ENCODE results near the gene WSCD1.
A peak's percentile ranks its signal among the peaks of the same experiment; 100 is the strongest.

Gene WSCD1

DNA sequence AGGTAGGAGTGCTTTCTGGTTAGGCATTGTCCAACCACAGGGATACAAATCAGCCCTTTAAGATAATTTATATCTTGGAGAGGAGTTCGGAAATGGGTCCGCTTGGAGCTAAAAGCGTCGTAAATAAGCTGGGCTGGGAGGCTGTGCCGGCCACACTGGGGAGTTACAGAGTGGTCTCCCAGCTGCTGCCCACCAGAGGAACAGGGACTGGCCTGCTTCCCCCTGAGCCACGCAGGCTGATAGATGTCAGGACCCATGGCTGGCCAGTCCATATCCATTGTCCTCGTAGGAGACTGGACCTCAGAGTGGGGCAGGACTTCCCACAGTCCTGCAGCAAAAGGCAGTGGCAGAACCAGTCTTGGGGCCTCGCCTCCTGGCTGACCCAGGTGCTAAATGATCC, 12.6 kb upstream of the WSCD1 start:
- DNase-seq = no peak

DNA sequence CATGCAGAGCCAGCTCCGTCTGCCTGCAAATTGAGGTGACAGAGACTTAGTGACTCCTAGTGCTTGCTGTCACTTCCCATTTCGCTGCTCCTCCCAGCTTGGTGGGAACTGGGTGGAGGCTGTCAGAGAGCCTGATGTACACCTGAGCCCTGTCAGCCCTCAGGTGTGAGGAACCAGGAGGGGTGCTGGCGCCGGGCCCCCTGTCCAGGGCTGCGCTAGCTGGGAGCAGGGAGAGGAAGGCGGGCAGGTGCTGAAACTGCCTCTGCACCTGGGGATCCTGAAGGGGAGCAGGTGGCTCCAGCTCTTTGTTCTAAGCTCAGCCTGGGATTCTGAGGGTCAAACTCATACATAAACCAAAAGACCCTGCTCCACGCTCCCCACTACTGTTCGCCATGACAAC, 10.8 kb upstream of the WSCD1 start:
- no peak for DNase-seq

DNA sequence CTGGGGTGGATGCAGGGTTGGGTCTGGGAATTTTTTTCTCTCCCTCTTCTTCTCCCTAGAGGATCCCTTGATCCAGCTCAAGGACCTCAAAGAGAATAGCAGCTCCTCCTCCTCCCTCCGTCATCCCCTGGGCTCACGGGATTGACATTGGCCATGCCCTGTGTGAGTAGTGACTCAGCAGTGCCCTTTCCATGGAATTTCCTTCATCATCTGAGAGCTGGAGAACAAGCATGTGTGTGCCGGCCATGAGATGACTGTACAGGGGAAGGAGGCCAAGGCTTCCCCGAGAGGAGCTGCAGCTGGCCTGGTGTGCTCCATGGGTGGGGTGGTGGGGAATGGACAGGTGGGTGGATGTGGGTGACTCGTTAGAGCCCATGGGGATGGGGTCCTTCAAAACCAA, 8.9 kb upstream of the WSCD1 start:
- DNase-seq = no peak

DNA sequence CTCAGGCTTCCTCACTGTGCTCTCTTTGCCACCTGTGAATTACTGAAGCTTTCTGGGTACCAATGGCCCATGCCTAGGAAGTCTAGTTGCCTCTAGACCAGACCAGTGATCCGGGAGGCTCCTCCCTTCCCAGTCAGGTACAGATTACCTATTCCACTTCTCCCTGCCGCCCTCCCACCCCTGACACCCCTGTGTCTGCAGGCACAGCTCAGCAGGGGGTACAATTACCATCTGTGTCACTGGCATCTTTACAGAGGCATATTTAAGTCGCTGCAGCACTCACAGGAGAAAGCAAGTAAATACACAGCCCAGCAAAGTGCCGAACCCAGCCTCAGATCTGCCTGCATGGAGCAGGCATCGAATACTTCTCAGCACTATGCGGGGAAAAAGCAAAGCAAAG, 5.3 kb upstream of the WSCD1 start:
- DNase-seq = no peak

DNA sequence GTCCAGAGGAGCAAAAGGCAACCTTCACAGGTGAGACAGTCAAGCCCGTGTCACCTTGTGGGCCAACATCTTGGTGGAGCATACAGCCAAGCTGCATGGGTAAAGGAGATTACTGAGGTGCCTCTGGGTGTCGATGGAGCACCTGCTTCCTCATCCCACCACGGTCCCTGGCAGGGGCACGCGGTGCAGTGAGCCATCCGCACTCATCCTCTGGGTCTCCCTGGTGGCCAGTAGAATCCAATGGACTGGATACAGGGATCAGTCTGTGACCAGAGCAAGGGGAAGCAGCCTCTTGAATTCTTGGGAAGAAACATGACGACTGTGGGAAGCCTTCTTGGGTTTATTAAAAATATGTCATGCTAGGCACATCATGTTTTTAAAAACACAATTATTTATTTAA, 4.8 kb upstream of the WSCD1 start:
- DNase-seq = no peak

DNA sequence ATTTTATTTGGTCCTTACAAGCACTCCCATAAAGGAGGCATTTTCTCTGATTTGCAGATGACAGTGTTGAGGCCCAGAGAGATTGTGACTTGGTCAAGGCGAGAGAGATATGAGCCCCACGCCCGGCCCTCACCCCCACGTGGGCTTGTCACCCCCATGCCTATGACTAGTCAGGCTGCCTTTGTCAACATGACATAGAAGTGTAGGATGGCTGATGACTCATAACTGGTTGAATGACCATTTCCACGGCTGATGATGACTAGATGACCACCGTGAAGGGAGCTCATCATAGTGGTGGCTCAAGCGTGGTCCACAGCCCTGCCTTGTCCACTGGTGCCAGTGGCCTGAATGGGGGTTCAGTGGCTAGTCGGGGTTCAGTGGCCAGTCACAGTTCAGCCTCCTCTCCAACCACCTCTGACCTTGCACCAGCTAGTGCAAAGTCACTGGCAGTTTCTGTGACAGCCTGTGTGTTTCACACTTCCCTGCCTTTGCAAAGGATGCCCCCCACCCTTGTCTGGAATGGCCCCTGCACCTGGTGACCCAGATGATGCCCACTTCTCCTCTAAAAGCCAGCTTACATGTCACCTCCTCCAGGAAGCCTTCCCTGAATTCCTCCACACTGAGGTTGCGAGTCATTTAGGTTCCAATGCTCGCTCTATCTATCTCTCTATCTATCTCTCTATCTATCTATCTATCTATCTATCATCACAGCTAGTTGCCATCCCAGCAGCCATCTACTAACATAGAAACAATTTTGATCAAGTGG, 3.8 kb upstream of the WSCD1 start:
- DNase-seq = no peak

DNA sequence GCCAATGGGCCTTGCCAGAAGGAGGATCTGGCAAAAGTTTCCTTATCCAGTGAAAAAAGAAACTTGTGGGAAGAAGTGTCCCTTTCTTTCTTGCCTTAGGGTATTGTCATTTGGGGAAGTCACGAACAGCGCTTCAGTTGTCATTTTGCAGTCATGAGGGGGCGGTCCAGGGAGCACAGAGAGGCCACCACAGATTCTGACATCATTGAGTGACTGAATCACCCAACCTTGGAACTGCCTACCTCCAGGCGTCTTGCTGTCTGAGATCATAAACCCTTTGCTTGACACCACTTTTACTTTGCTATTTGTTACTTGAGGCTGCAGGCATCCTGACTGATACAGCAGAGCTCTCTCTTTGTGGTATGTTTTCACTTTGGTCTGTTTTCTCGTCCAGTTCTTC, 3.1 kb upstream of the WSCD1 start:
- DNase-seq = no peak

DNA sequence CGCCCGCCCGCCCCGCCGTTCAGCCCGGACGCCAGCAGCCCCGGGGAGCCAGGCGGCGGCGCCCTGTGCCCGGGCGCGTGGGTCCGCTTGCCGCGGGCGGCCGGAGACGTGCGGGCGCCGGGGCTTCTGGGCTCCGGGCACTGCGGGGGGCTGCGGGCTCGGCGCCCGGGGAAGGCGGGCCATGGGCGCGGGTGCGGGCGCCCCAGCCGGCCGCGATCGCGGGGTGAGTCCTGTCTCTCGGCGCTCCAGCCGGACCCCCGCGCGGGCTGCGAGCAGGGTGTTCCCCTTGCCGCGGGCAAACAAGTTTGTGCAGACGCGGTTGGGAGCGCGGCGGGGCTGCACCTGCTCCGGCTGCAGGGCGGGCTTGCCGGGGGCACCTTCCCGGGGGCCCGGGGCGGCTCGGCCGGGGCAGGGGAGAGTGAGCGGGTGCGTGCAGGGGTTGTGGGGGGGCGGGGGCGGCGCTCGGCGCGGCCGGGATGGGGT, 292 bp downstream of the WSCD1 start:
- peak; percentile 25 for DNase-seq

DNA sequence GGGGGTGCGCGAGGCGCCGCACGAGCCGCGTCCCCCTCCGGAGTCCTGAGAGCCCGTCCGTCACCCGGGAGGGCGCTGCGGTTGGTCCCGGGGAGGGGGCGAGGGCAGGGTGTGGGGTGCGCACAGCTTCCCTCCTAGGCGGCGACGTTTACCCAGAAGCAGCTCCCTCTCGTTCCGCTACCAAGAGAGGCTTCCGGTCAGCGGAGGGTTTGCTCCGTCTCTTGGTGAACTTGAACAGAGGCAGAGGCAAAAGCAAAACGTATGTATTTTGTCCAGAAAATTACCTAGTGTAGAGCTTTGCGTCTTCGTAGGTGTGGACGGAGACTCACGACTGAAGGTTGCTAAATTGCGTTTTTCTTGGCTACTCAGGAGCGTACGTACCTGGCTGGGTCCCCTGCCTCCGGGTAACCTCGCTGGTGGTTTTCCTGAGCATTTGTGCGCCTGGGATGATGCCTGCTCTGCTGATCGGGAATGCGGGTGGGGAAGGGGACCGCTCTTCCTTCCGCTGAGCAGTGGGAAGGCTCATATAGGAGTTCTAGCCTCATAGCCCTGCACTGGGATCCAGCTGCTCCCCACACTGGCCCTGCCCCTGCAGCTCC, 833 bp downstream of the WSCD1 start:
- peak; percentile 53 for DNase-seq

DNA sequence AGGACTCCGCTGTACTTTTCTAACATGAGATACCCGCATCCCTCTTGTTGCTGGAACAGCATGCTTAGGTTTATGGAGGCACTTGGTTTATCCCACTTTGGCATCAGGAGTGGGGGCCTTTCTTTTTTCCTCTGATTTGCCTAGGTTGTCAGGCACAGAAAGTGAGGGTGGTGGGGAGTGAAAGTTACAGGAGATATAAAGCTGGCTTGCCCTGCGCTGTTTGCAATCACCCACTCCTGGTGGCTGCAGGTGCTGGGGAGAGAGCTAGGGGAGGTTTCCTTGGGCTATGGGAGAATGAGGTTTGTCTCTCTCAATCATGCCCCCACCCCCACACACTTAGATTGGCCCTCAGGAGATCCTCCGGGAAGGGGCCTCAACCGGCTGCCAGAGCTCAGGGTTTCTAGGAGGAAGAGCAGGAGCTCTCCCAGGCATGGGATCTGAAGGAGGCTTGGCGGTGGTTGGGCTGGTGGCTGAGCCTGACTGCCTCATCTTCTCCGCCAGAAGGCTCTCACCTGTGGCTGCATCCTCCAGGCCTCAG, 1.4 kb downstream of the WSCD1 start:
- no peak for DNase-seq

DNA sequence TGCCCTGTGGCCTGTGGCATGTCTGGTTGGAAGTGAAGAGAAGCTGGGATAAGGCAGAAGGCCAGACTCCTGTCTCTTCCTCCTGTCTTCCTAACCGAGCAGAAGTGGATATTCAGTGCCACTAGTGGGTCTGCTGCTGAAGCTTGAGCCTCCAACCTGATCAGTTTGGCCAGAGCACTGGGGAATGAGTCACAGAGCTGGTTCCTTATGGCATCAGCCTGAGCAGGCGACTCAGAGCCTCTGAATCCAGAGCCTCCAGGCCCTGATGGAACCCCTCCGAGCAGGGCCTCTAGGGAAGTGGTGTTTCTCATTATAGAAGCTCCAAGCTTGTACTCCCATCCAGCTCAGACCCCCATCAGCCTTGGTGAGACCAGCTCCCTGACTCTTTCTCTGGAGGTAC, 2.0 kb downstream of the WSCD1 start:
- no peak for DNase-seq

DNA sequence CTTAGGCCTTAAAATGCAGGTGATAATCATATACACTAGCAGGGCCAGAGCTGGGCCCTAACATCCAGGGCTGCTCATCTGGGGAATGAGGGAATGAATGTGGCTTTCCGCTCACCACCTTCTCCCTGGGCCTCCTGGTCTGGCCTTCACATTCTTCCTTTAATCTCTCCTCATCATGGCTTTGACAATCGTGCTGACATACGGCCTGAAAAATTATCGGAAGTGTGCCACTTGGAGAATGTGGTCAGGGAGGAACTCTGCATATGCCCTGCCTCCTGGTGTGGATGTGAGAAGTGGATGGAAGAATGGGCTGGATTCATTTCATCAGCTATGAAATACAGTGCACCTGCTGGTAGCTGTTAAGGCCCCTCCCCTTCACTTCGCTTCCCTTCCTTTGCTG, 2.4 kb downstream of the WSCD1 start:
- no peak for DNase-seq

DNA sequence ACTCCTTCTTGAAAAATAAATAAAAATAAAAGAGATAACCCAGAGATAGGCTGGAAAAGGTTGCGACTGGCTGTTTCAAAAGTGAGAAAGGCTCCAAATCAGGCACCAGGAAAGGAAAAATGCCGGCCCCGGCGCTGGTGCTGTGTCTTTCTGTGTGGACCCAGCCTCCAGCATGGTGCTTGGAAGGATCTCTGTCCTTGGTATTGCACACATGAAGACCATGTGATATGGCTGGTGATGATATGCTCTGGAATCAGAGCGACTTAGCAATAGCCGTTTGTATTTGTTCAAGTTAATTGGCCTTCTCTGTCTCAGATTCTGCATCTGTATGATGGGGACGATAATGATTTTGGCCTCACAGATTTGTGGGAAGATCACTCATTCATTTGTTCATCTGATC, 3.4 kb downstream of the WSCD1 start:
- DNase-seq = no peak

DNA sequence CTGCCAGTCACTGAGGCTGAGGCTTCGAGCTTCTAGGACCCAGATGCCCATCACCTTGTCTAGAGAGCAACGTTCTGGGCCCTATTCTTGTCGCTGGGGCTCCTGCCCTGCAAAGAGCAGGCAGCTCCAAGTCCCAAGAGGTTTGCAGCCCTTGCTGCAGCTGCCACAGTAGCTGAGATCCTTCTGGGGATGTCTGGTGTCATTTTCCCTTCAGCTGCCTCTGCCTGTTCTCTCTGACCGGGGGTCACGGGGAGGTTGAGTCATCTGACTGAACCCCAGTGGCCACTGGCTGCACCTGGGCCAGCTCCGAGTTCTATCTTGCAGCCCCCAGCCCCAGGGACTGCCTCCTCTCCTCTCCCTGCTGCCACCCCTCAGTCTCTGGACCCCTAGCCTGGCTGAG, 4.9 kb downstream of the WSCD1 start:
- DNase-seq = no peak

DNA sequence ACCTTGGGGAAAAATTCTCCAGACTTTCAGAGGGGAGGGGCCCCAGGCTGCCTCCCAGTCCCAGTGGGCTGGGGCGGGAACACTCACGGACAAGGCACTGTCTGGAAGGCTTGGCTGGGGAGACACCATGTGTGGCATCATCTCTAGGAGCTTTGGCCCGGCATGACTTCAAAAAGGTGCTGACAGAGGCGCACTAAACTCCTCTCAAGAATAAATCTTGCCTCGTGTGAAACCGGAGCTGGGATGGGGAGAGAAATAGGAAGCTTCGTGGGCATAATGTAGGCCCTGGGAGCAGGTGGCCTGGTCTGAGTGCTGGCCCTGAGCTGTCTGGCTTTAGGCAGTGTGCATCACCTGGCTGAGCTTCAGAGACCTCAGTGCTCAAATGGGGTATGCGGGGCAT, 5.7 kb downstream of the WSCD1 start:
- no peak for DNase-seq

DNA sequence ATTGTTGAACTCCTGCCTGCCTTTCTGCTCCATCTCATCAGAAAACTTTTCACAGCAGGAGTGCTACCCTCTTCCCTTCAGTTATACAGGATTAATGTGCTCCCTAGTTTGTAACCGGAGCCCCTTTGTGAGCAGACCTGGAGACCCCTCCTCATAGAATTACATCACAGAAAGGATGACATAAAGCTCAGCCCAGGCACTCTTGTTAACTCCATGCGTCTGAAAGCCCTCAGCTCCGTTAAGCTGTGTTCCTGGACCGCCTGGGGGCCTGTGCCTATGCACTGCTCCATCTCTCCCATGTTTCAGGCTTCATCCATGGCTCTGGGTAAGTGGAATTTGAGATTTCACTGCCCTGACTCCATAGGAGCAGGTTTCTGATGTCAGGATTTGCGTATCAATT, 7.6 kb downstream of the WSCD1 start:
- no peak for DNase-seq

DNA sequence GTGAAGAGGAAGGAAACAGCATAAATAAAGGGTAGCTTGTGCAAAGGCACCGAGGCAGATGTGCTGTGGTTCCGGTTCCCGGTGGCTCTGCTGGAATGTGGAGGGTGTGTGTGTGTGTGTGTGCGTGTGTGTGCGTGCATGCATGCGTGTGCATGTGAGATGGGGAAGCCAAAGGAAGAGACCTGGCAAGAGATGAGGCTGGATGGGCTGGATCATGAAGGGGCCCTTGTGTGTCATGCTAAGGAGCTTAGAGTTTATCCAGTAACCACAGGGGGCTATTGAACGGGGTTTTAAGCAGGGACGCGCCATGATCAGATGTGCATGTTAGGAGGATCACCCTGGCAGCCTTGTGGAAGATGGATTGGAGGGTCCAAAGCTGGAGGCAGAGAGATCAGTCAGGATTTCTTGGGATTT, 8.3 kb downstream of the WSCD1 start:
- no peak for DNase-seq

DNA sequence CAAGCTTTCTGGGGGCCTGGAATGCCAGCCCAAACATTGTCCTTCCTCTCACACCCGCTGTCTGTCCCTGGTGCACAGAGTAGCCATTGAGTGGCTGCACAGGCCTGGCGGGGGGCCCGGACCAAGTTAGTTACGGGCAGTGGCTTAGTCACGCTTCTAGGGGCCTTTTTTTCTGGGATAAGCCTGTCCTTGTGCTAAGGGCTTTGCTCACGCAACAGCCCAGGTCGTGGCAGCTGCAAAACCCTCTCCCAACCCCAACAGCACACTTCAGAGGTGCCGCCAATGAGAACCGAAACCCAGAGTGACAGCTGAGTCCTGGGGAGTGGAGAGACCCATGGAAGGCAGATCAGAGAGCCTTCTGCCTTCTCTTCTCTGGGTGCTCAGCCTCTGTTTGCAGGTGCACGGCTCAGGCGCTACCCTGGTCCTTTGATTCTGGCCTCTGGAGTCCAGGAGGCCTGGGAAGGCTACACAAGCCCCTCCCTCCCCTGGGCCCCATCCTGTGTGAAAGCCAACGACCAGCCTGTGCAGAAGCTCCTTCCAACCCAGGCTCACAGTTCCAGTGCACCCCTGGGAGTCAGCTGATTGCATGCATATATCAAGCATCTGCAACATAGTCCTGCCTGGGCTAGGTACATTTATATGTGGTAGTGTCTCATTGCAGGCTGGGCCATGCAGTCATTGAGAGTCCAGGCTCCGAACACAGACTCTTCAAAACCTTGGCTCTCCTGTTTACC, 9.1 kb downstream of the WSCD1 start:
- DNase-seq = no peak

DNA sequence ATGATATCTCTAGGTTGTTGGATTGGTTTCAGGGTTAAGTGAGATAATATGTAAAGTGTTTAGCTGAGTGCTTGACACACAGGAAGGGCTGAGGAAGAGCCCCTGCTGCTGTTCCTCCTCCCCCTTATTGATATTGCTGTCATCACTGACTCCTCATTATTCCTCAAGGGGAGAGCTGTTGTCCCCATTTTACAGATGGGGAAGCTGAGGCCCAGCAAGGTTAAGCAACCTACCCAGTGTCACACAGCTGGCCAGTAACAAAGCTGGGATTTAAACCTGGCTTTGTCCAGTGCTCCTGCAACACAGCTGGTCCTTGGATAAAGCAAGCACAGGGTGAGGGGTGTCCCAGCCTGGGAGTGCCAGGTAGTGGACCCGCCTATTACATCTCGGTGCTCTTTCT, 9.8 kb downstream of the WSCD1 start:
- DNase-seq = no peak

DNA sequence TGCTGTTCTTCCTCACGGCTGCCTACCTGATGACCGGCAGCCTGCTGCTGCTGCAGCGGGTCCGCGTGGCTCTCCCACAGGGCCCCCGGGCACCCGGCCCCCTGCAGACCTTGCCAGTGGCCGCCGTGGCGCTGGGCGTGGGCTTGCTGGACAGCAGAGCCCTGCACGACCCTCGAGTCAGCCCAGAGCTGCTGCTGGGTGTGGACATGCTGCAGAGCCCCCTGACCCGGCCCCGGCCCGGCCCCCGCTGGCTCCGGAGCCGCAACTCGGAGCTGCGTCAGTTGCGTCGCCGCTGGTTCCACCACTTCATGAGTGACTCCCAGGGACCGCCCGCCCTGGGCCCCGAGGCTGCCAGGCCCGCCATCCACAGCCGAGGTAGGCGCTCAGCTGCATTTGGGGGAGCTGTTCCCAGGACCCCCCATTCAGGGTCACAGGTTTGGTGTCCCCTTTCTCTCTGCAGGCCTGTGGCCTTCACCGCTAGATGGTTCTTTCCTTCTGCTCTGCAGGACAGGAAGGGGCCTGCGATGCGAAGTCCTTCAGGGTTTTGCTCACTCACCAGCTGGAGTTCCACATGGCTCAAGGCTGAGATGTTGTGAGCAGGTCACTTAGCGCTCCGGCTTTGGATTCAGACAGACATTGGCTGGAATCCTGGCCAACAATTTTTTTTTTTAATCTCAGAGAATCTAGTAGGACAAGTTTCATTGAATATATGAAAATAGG, 10.7 kb downstream of the WSCD1 start:
- DNase-seq = no peak

DNA sequence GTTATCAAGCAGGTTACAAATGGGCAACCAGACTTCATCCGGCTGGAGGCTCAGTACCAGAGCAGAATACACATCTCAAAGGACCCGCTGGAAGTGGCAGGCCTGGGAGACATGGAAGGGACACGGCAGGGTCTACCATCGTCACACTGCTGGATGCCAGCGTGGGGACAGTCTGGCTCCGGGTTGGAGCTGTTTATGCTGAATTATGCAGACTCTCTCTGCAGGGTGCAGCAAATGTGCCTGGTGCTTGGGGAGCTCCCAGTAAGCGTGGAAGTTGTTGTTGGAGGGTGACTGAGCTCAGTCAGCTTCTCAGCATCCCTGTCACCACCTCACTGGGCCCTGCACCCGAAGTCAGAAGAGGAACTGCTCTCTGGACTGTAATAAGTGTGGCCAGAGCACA, 12.2 kb downstream of the WSCD1 start:
- DNase-seq = no peak

DNA sequence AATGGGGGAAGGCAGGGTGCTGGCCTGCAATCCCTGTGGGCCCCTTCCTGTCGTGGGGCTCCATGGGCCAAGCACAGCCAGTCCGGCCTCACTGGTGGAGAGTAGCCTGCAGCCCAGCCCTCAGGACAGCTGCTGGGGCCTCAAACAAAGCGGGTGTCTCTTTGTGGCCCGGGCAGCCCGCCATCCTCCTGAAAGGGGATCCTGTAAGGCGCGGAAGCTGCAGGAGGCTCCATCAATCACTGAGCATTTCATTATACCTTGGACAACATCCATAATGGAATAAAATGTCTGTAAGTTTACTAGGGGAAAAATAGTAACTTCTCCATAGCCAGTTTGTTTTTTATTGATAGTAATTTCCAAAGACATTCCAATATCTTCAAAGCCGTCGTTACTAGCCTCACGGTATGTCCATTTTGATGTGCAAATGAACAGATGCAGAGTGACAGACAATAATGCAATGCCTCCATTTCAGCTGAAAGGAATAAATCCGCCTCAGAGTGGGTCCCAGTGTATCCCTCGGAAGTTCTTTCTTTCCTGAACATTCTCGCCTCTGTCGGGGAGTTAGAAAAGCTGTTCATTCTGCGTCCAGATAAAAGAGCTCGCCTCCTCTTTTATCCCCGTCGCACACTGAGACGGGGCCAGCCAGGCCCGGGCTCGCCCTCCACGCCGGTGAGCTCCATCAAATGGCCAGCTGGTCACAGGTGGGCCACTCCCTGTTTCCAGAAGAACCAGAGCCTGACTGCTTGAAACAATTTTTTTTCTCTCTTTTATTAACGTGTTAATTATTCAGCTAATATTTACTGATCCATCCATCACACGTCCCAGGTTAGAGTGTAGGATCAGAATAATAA, 14.4 kb downstream of the WSCD1 start:
- DNase-seq = no peak

Measured in right kidney (tissue), 1 donor.